Activated CD8-positive, alpha-beta memory T cell treated with anti-CD3 and anti-CD28 coated beads, Interleukin-2, amount 50 U/mL, for 48 hours (primary cell): Measurements from ENCODE around the gene SEZ6.

ENCODE experiments used
- DNase-seq: peaks from one replicate; pipeline ENCODE4 v3.0.0-alpha.2; 2020

The SEZ6 gene

GRCh38 chr17:28926366-28926765 is 79.5 kb downstream of the SEZ6 start:
- DNase-seq: no peak

GRCh38 chr17:28925912-28926365 is 79.9 kb downstream of the SEZ6 start:
- DNase-seq: no peak

DNA sequence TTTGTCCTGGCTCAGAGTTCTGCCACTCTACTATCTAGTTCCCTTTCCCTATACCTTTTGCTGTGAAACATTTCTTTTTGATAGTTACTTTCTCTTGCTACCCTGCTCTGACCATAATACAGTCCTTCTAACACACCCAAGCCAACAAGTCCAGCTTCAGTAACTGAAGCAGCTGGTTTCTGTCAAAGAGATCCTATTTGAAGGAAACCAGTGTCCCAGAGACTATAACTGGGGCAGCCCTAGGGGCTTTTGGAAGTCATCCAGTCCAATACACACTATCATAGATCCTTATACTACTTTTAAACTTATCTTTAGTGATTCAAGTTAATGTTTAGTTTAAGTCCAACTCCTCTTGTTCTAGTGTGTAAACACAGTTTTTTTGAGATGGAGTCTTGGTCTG is 85.6 kb downstream of the SEZ6 start:
- DNase-seq: no peak

DNA sequence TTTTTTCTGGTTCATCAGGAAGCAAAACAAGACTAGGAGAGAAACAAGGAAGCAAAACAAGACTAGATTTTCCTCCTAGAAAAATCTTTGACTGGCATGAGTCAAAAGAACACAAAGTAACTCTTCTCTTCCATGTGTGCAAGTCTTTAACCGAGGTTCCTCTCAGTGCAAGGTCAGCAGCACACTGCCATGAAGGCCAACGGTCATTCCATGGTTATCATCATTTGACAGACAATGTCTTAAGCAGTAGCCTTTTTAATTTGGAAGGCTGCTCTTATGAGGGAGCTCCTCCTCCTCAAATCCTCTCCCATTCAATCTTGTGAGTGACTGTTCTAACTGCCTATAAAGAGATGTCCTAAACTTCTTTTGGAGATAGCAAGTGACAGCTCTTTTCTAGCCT is 87.5 kb downstream of the SEZ6 start:
- DNase-seq: no peak

GRCh38 chr17:28917465-28917864 is 88.4 kb downstream of the SEZ6 start:
- no peak for DNase-seq

GRCh38 chr17:28917029-28917428 is 88.8 kb downstream of the SEZ6 start:
- DNase-seq: no peak

DNA sequence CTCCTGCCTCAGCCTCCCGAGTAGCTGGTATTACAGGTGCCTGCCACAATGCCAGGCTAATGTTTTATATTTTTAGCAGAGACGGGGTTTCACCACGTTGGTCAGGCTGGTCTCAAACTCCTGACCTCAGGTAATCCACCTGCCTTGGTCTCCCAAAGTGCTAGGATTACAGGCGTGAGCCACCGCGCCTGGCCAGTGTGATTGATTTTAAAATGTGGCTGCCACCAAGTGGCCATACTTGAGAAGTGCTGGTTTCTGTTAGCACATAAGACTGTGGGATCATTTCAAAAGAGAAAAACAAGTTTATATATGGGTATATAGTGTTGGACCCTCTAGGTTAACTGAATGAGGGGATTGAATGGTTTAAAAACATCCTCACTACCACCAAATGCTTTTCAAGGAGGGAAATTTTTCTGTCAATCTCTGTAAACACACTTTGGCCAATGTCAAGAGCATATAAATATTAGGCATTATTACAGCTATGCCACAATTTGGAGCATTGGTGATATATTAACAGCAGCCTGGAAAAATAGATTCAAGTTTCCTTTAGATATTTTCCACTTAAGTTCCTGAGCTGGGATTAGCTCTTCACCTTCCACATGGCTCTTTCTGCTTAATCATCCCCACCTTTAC is 89.4 kb downstream of the SEZ6 start:
- no peak for DNase-seq

- no peak for DNase-seq
Observed at GRCh38 chr17:28912938-28913333, 92.9 kb downstream of the SEZ6 start.

DNA sequence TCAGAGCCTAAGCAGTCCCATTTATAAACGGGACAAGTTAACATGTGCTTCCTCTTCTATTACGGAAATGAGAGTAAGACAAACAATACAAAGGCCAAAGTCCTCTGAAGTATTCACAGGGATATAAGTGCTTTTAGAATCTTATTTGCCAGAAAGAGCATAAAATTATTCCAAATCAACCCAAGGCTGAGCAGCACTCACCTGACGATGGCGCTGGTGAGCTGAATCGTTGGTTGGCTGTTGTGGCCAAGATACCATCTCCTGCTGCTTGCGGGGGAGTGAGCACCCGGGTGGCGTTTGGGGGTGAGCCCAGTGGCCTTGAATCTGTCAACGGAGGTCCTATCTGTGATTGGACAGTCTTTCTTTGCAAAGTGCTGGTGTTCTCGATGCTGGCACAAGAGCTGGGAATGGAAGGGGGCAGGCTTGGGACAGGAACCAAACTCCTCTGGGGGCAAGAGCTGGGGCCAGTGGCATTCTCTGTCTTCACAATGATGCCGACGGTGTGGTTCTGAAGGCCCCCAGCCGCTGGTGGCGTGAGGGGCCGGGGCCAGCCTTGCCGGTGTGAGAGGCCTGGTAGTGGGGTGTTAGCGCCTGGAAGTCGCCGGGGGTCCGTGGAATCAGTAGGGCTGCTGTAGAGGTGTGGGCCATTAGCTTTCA is 93.4 kb downstream of the SEZ6 start:
- DNase-seq: no peak

- no peak for DNase-seq
Observed at GRCh38 chr17:28911411-28912045, 94.3 kb downstream of the SEZ6 start.

- DNase-seq: no peak
Observed at GRCh38 chr17:28910534-28910933, 95.3 kb downstream of the SEZ6 start.

GRCh38 chr17:28908640-28909167 is 97.1 kb downstream of the SEZ6 start:
- no peak for DNase-seq

GRCh38 chr17:28907709-28908475 is 97.9 kb downstream of the SEZ6 start:
- DNase-seq: no peak

GRCh38 chr17:28906706-28907438 is 99.0 kb downstream of the SEZ6 start:
- no peak for DNase-seq

DNA sequence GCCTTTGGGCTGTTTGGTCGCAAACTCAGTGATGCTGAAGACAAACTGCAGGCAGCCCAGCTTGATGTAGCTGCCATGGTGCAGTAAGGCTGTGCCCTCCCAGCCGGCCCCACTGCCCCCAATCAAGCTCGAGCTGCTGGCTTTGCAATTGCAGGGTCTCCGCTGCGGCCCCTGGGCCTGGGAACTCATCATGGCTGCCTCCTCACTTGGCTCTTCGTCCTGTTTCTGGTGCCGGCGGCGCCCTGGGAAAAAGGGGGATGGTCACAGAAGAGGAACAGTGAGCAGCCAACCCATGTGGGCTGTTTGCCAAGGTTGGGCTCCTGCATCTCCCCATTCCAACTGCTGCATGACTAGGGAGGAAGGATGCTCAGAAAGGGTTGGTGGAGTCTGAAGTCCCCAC is 99.6 kb downstream of the SEZ6 start:
- DNase-seq: no peak
